WI38 (cell line): ENCODE results near the gene POU3F1.

Experiments used
- H3K4me3 ChIP-seq: 2 replicates; pipeline ENCODE4 v1.5.1; 2011; ENCODE audit warnings: low read depth, mild to moderate bottlenecking, control low read depth, low read length
- CTCF ChIP-seq: IDR thresholded peaks from 2 replicates; pipeline ENCODE4 v1.5.1; 2012; ENCODE audit warnings: low read depth, mild to moderate bottlenecking, control low read depth, low read length

Gene POU3F1

GRCh38 chr1:38089712-38090360 is 43.2 kb upstream of the POU3F1 start:
- H3K4me3 ChIP-seq, result no peak overlapping the region
- no peak for TF ChIP-seq CTCF

GRCh38 chr1:38088791-38089190 is 42.2 kb upstream of the POU3F1 start:
- TF ChIP-seq CTCF, result no peak
- H3K4me3 ChIP-seq, result no peak overlapping the region

- no peak for TF ChIP-seq CTCF
- H3K4me3 ChIP-seq, result no peak overlapping the region
These were observed 41.8 kb upstream of the POU3F1 start for GRCh38 chr1:38088366-38088765.

GRCh38 chr1:38087676-38088075 is 41.1 kb upstream of the POU3F1 start:
- H3K4me3 ChIP-seq, result no peak overlapping the region

GRCh38 chr1:38085666-38086330 is 39.2 kb upstream of the POU3F1 start:
- H3K4me3 ChIP-seq, result no peak overlapping the region
- no peak for TF ChIP-seq CTCF

More at GRCh38 chr1:38087676-38088075, 41.1 kb upstream of the POU3F1 start:
- TF ChIP-seq CTCF, result no peak

- no peak for TF ChIP-seq CTCF
- H3K4me3 ChIP-seq, result no peak overlapping the region
These were observed 38.1 kb upstream of the POU3F1 start for GRCh38 chr1:38084700-38085099.

GRCh38 chr1:38084113-38084512 is 37.5 kb upstream of the POU3F1 start:
- no peak for TF ChIP-seq CTCF
- no peak overlapping the region for H3K4me3 ChIP-seq
